ENCODE data around the gene PYDC1.

PYDC1 gene

GRCh38 chr16:31224092-31224955, 7.4 kb upstream of the PYDC1 start:
- no peak for DNase-seq (ENCODE audit: low read depth)
- TF ChIP-seq MYC (IDR thresholded peaks at IDR 0.05; ENCODE audit: low read depth, low read length): no peak
- no peak overlapping the region for H3K4me3 ChIP-seq (ENCODE audit: low read depth, low read length)

- DNase-seq (ENCODE audit: low read depth): no peak
- TF ChIP-seq POLR2A (IDR thresholded peaks at IDR 0.05; ENCODE audit: extremely low read depth, insufficient read length) (no peak), MYC (IDR thresholded peaks at IDR 0.05; ENCODE audit: low read depth, low read length) (no peak)
- TF ChIP-seq, protein P1, sequence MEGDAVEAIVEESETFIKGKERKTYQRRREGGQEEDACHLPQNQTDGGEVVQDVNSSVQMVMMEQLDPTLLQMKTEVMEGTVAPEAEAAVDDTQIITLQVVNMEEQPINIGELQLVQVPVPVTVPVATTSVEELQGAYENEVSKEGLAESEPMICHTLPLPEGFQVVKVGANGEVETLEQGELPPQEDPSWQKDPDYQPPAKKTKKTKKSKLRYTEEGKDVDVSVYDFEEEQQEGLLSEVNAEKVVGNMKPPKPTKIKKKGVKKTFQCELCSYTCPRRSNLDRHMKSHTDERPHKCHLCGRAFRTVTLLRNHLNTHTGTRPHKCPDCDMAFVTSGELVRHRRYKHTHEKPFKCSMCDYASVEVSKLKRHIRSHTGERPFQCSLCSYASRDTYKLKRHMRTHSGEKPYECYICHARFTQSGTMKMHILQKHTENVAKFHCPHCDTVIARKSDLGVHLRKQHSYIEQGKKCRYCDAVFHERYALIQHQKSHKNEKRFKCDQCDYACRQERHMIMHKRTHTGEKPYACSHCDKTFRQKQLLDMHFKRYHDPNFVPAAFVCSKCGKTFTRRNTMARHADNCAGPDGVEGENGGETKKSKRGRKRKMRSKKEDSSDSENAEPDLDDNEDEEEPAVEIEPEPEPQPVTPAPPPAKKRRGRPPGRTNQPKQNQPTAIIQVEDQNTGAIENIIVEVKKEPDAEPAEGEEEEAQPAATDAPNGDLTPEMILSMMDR (IDR thresholded peaks at IDR 0.05; ENCODE audit: low read depth, low read length): no peak
- TF ChIP-seq, protein P2, sequence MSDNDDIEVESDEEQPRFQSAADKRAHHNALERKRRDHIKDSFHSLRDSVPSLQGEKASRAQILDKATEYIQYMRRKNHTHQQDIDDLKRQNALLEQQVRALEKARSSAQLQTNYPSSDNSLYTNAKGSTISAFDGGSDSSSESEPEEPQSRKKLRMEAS (IDR thresholded peaks at IDR 0.05; ENCODE audit: low read depth, low read length): no peak
- H3K4me3 ChIP-seq (ENCODE audit: low read depth, low read length): no peak overlapping the region
Measured at GRCh38 chr16:31223044-31223443, 6.1 kb upstream of the PYDC1 start.

- no peak overlapping the region for H3K4me3 ChIP-seq (ENCODE audit: low read depth, low read length)
- TF ChIP-seq POLR2A (IDR thresholded peaks at IDR 0.05; ENCODE audit: extremely low read depth, insufficient read length) (no peak), MYC (IDR thresholded peaks at IDR 0.05; ENCODE audit: low read depth, low read length) (no peak)
- TF ChIP-seq, protein P1 (IDR thresholded peaks at IDR 0.05; ENCODE audit: low read depth, low read length): no peak
- TF ChIP-seq, protein P2 (IDR thresholded peaks at IDR 0.05; ENCODE audit: low read depth, low read length): no peak
- DNase-seq (ENCODE audit: low read depth): peak; percentile 47
Measured at GRCh38 chr16:31221357-31222160, 4.6 kb upstream of the PYDC1 start.

DNA sequence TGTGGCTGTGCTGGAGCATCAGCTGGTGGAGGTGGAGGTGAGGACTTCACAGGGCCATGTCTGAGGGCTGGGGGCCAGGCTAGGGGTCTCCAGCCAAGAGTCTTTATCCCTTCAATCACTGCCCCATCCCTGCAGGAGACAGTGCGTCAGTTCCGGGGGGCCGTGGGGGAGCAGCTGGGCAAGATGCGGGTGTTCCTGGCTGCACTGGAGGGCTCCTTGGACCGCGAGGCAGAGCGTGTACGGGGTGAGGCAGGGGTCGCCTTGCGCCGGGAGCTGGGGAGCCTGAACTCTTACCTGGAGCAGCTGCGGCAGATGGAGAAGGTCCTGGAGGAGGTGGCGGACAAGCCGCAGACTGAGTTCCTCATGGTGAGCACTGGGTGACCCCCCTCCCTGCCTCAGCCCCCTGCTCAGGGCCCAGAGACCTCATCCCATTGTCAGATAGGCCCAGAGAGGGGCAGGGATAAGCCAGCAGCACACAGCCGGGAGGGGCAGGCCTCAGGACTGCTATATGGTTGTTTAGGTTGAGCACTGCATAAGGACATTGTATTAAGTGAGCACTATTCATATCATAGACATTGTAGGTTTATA, 2.3 kb upstream of the PYDC1 start:
- H3K4me3 ChIP-seq (ENCODE audit: low read depth, low read length): no peak overlapping the region
- DNase-seq (ENCODE audit: low read depth): no peak
- no peak for TF ChIP-seq MYC (IDR thresholded peaks at IDR 0.05; ENCODE audit: low read depth, low read length)
- TF ChIP-seq, protein P1 (IDR thresholded peaks at IDR 0.05; ENCODE audit: low read depth, low read length): no peak
- TF ChIP-seq POLR2A (IDR thresholded peaks at IDR 0.05; ENCODE audit: extremely low read depth, insufficient read length): no peak
- TF ChIP-seq, protein P2 (IDR thresholded peaks at IDR 0.05; ENCODE audit: low read depth, low read length): no peak

DNA sequence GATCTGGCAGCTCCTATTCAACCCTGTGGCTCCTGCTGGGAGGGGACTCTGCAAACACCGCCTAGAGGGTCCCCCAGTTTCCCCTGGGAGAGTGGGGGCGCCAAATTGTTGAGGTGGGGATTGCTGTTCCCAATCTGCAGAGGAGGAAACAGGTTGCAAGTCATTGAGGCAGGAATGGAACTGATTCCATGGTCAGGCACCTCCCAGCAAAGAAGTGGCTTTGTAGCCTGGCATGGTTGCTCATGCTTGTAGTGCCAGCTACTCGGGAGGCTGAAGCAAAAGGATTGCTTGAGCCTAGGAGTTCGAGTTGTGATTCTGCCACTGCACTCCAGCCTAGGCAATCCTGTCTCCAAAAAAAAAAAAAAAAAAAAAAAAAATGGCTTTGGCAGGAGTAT, 198 bp upstream of the PYDC1 start:
- no peak overlapping the region for H3K4me3 ChIP-seq (ENCODE audit: low read depth, low read length)
- no peak for DNase-seq (ENCODE audit: low read depth)
- TF ChIP-seq MYC (IDR thresholded peaks at IDR 0.05; ENCODE audit: low read depth, low read length) (no peak), POLR2A (IDR thresholded peaks at IDR 0.05; ENCODE audit: extremely low read depth, insufficient read length) (no peak)
- TF ChIP-seq, protein P2 (IDR thresholded peaks at IDR 0.05; ENCODE audit: low read depth, low read length): no peak
- TF ChIP-seq, protein P1 (IDR thresholded peaks at IDR 0.05; ENCODE audit: low read depth, low read length): no peak

Data from NB4 (cell line).